Peyer's patch (tissue), 4 donors: Measurements from ENCODE around the gene BGN. TPM values are rescaled to one million over a fixed set of nuclear protein-coding genes. Genes with fewer than 3 reads are reported as not detected.

Source experiments
- DNase-seq, 3 donors: peaks; one replicate each; pipeline ENCODE4 v3.0.0-alpha.2; 2017 to 2019
- H3K27ac ChIP-seq, 4 donors: fragments of 200-600 bp; sonication (generic); one replicate each; pipeline ENCODE4 v1.5.1; 2016 to 2019
- H3K27me3 ChIP-seq, 2 donors: fragments of 200-600 bp; sonication (generic); one replicate each; pipeline ENCODE4 v1.5.1; 2019
- H3K36me3 ChIP-seq, 3 donors: fragments of 200-600 bp; sonication (generic); one replicate each; pipeline ENCODE4 v1.5.1; 2016 to 2019
- H3K4me1 ChIP-seq, 4 donors: fragments of 200-600 bp; sonication (generic); one replicate each; pipeline ENCODE4 v1.5.1; 2016 to 2019
- H3K4me3 ChIP-seq, 4 donors: fragments of 200-600 bp; sonication (generic); 1 replicate in 3 of 4; 2 replicates in 1 of 4; pipeline ENCODE4 v1.5.1; 2016 to 2019; ENCODE audit warnings: mild to moderate bottlenecking in 1 of 4
- H3K9me3 ChIP-seq, 4 donors: fragments of 200-600 bp; sonication (generic); one replicate each; pipeline ENCODE4 v1.5.1; 2016 to 2019; ENCODE audit warnings: mild to moderate bottlenecking in 1 of 4
- POLR2A ChIP-seq, 2 donors: fragments of 450-650 bp; IDR thresholded peaks; one replicate each; pipeline ENCODE4 v1.5.1; 2017; ENCODE audit warnings: antibody characterized with exemption in 2 of 2, mild to moderate bottlenecking in 2 of 2, moderate library complexity in 2 of 2
- total RNA-seq, 4 donors: library from RNA; depleted of rRNA; stranded (reverse); fragments of >200 nt; gene quantifications; one replicate each; pipeline ENCODE4 v1.1.0, GENCODE V29; 2016
- TF ChIP-seq, protein P1 (sequence below), 6 experiments: fragments of 450-650 bp in 4 of 6; fragments of 200-600 bp in 2 of 6; sonication (generic) in 1 of 6; IDR thresholded peaks; one replicate each; pipeline ENCODE4 v1.5.1; 2017 to 2019; ENCODE audit warnings: antibody characterized with exemption in 6 of 6, mild to moderate bottlenecking in 3 of 6, moderate library complexity in 1 of 6

Gene BGN
- total RNA-seq = 10 to 100 TPM in 3 of 4 donors, 1 to 10 TPM in 1; 2.5 to 28.9 (median 11.7) TPM

DNA sequence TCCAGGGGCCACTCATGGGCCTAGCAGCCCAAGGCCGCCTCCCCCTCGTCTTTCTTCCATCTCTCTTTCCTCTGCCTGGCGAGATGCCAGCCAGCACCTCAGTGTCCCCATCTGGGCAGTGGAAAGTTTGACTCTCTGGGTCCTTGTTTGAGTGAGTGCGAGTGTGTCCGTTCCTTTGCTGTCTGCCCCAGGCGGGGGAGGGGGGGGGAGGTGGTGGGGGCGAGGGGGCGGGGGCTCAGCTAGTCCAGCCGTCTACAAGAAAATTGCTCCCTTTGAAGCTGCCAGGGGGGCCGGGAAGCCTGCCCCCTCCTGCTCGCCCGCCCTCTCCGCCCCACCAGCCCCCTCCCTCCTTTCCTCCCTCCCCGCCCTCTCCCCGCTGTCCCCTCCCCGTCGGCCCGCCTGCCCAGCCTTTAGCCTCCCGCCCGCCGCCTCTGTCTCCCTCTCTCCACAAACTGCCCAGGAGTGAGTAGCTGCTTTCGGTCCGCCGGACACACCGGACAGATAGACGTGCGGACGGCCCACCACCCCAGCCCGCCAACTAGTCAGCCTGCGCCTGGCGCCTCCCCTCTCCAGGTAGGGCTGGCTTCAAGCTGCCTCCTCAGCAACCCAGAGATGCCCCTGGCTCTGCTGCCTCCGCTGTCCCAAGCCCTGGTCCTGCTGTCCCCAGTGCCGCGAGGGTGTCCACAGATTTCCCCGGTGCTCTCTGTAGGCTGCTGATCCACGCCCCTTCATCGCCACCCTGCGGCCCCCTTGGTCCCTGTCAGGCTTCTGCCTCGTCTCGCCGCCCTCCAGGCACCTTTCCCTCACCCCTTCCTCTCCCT lies at the start of gene BGN:
BGN (plus strand) TSS at position 440 of the 821 bp plus-strand sequence. CDS start 9,652 bp downstream, outside the sequence.
- Histone ChIP-seq H3K36me3 (no peaks in the 10 kb centered on the region), H3K4me1 (no peaks in the 10 kb centered on the region), H3K27me3 (no peaks in the 10 kb centered on the region), H3K9me3 (no peaks in the 10 kb centered on the region), H3K27ac (peak within 1 kb of the TSS in 2 of 4 donors; percentile 17 to 31), H3K4me3 (peak within 1 kb of the TSS in 2 of 4 donors; percentile 11 to 17)
- TF ChIP-seq, protein P1, sequence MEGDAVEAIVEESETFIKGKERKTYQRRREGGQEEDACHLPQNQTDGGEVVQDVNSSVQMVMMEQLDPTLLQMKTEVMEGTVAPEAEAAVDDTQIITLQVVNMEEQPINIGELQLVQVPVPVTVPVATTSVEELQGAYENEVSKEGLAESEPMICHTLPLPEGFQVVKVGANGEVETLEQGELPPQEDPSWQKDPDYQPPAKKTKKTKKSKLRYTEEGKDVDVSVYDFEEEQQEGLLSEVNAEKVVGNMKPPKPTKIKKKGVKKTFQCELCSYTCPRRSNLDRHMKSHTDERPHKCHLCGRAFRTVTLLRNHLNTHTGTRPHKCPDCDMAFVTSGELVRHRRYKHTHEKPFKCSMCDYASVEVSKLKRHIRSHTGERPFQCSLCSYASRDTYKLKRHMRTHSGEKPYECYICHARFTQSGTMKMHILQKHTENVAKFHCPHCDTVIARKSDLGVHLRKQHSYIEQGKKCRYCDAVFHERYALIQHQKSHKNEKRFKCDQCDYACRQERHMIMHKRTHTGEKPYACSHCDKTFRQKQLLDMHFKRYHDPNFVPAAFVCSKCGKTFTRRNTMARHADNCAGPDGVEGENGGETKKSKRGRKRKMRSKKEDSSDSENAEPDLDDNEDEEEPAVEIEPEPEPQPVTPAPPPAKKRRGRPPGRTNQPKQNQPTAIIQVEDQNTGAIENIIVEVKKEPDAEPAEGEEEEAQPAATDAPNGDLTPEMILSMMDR (IDR thresholded peaks at IDR 0.05) = no peak
- DNase-seq = no peak

DNA sequence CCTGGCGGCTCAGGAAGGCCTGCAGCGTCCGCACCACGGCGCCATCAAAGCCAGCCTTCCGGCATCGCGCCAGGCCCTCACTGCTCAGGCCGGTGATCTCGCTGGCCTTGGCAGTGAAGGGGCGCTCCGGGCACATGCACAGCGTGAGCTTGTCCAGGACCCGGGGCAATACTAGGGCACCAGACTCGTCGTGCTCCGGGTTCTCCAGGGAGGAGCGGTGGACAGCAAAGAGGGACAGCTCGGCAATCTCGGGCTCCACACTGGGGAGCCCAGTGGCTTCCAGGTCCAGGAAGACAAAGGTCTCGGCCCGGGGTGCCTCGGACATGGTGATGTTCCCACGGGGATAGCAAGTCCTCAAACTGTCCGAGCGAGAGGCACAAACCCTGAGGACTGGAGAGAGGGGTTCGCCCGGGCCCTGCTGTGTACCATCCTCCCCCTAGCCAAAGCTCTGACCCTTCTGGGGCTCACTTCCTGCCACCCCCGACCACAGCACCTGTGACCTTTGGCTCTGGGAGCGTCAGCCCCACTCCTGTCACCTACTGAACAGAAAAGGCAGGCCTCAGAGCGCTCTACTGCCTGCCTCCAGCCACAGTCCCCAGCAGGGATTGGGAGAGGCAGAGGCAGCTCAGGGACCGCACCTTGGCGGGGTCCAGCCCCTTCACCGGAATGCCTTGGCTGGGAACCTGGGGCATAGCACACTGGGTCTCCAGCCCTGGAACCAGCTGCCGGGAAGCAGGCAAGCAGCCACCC lies 49.5 kb upstream of the BGN start:
- Histone ChIP-seq H3K9me3 (no peaks in the 10 kb centered on the region), H3K4me3 (no peak overlapping the region), H3K27ac (no peak overlapping the region), H3K36me3 (no peaks in the 10 kb centered on the region), H3K4me1 (no peaks in the 10 kb centered on the region), H3K27me3 (no peaks in the 10 kb centered on the region)
- no peak for TF ChIP-seq POLR2A (IDR thresholded peaks at IDR 0.05)
- TF ChIP-seq, protein P1 (IDR thresholded peaks at IDR 0.05) = no peak
- peak in 1 of 3 donors; percentile 34 for DNase-seq

DNA sequence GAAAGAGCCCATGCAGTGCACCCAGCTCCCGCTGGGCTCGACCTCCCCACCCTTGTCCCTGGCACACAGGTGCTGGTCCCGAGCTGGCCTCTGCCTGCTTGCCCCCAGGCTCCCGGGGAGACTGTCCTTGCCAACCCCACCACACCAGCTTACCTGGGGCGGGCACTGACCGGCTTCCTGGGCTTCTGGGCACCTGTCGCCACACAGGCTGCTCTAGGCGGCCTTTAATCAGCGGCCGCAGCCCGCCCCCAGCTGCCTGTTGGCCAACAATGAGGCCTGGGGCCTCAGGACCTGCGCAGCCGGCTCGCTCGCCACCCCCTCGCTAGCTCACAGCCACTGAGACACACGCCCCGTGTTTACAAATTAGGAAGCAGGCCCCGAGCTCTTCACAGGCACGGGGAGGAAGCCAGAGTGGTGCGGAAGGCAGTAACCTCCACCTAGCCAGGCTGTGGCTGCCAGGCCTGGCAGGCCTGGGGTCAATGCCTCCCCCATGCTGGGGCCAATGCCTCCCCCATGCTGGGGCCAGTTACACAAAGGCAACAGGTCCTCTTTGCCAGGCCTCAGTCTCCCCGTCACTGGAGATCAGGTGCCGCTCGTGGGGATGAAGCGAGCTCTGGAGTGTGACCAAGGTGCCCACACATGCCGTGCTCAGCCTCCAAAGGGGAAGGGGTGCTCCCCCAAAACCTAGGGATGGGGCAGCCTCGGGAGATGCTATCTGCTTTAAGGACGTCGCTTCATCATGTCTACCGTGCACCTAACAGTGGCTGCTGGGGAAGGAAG lies 48.7 kb upstream of the BGN start, which contains the start of gene TREX2:
TREX2 (minus strand) TSS at position 201 of the 780 bp plus-strand sequence. CDS start 626 bp downstream, outside the sequence.
- TF ChIP-seq POLR2A (IDR thresholded peaks at IDR 0.05) = no peak
- TF ChIP-seq, protein P1 (IDR thresholded peaks at IDR 0.05) = no peak
- Histone ChIP-seq H3K36me3 (no peaks in the 10 kb centered on the region), H3K27me3 (no peaks in the 10 kb centered on the region), H3K4me3 (no peak within 1 kb of the TSS), H3K9me3 (no peaks in the 10 kb centered on the region), H3K4me1 (no peaks in the 10 kb centered on the region), H3K27ac (no peak within 1 kb of the TSS)
- peak in 1 of 3 donors; percentile 18 for DNase-seq

DNA sequence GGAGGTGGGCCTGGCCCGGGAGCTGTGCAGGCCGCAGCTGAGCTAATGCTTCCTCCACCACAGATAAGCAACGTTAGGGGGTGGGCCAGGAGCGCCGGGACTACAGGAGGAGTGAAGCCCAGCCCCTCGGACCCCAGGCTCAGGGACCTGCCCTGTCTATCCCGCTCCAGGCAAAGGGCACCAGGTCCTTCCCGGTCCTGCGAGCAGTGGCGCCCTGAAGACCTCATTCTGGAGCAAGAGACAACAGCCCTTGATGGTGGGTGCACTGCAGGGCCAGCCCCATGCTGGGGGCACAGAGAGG lies 48.2 kb upstream of the BGN start:
- H3K4me1 ChIP-seq = no peaks in the 10 kb centered on the region
- DNase-seq = peak in 1 of 3 donors; percentile 34
- H3K27me3 ChIP-seq = no peaks in the 10 kb centered on the region
- no peak overlapping the region for H3K27ac ChIP-seq
- no peaks in the 10 kb centered on the region for H3K9me3 ChIP-seq
- no peak overlapping the region for H3K4me3 ChIP-seq
- no peaks in the 10 kb centered on the region for H3K36me3 ChIP-seq
- TF ChIP-seq POLR2A (IDR thresholded peaks at IDR 0.05) = no peak
- TF ChIP-seq, protein P1 (IDR thresholded peaks at IDR 0.05) = no peak

DNA sequence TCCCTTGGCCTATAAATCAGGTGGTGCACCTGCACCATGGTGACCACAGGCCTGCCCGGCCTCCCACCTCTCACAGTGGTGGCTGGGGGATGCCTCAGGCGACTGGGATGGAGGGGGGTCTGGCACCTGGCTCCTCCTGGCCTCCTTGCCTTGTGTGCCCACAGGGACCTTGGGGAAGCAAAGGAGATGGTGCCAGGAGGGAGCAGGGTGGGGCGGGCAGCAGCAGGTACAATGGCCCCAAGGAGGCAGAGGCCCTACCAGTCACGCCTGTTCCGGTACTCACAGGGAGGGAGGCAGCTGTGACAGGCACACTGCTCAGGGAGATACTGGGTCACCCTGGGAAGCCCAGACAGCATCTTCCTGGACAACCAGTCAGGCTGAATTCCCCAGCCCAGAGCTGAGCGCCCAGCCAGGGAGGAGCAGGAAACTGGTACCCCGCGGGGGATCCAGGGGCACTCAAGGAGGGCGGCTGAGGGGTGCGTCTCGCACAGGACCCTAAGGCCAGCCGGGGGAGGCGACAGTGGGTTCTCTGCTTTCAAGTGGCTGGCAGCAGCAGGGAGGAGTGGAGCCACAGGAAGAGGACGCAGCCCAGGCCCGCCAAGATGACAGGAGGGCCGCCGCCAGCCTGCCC lies 47.7 kb upstream of the BGN start:
- DNase-seq = peak in 1 of 3 donors; percentile 42
- Histone ChIP-seq H3K36me3 (no peaks in the 10 kb centered on the region), H3K4me3 (no peak overlapping the region), H3K27me3 (no peaks in the 10 kb centered on the region), H3K27ac (no peak overlapping the region), H3K4me1 (no peaks in the 10 kb centered on the region), H3K9me3 (no peaks in the 10 kb centered on the region)
- no peak for TF ChIP-seq POLR2A (IDR thresholded peaks at IDR 0.05)
- TF ChIP-seq, protein P1 (IDR thresholded peaks at IDR 0.05) = no peak
